Measurements from ENCODE around the gene LMOD2. TPM values are rescaled to one million over a fixed set of nuclear protein-coding genes. Genes with fewer than 3 reads are reported as not detected.

LMOD2 gene
- total RNA-seq, 1 experiment from 2014 or later, result not detected

Other genes starting within 250 kb of the LMOD2 start
- gene IQUB, start 121.3 kb upstream of the LMOD2 start, total RNA-seq (2014; rRNA removed; shearing (Covaris generic)), result 0.05 and 1.1 TPM in 2 replicates
- 64.4 and 81.9 TPM in 2 replicates for gene NDUFA5, start 98.0 kb upstream of the LMOD2 start, total RNA-seq (2014; rRNA removed; shearing (Covaris generic))
- gene ASB15, start 54.0 kb upstream of the LMOD2 start, total RNA-seq (2014; rRNA removed; shearing (Covaris generic)), result not detected in 2 replicates
- gene WASL, start 93.1 kb downstream of the LMOD2 start, total RNA-seq (2014; rRNA removed; shearing (Covaris generic)), result 9.2 and 19.7 TPM in 2 replicates
- not detected in 2 replicates for gene HYAL4, start 189.3 kb downstream of the LMOD2 start, total RNA-seq (2014; rRNA removed; shearing (Covaris generic))